Liver (tissue), 3 donors: Measurements from ENCODE around the gene CXXC5.

ENCODE experiments used
- ATF3 ChIP-seq: IDR thresholded peaks from 2 replicates; pipeline ENCODE4 v1.6.1; 2016; ENCODE audit warnings: antibody characterized with exemption
- CTCF ChIP-seq: fragments of 150-350 bp; IDR thresholded peaks from 2 replicates; pipeline ENCODE4 v1.5.1; 2017; ENCODE audit warnings: improper control_type of control experiment, low read depth, low read length; ENCODE audit not compliant: missing input control
- GABPA ChIP-seq, 2 donors: IDR thresholded peaks in 1 of 2; conservative IDR thresholded peaks in 1 of 2; 2 replicates each; pipeline ENCODE4 v1.6.1; 2016; ENCODE audit warnings: antibody characterized with exemption in 2 of 2, mild to moderate bottlenecking in 1 of 2, moderate library complexity in 1 of 2
- NR2F2 ChIP-seq: IDR thresholded peaks from 2 replicates; pipeline ENCODE4 v1.6.1; 2016; ENCODE audit warnings: antibody characterized with exemption
- RAD21 ChIP-seq, 2 donors: IDR thresholded peaks; 2 replicates each; pipeline ENCODE4 v1.6.1; 2016; ENCODE audit warnings: antibody characterized with exemption in 2 of 2, mild to moderate bottlenecking in 2 of 2
- REST ChIP-seq: IDR thresholded peaks from 2 replicates; pipeline ENCODE4 v1.6.1; 2016; ENCODE audit warnings: antibody characterized with exemption, mild to moderate bottlenecking
- SP1 ChIP-seq: IDR thresholded peaks from 2 replicates; pipeline ENCODE4 v1.6.1; 2018; ENCODE audit warnings: antibody characterized with exemption, mild to moderate bottlenecking
- TAF1 ChIP-seq: conservative IDR thresholded peaks from 2 replicates; pipeline ENCODE4 v1.6.1; 2016; ENCODE audit warnings: antibody characterized with exemption, mild to moderate bottlenecking
- ZBTB33 ChIP-seq: IDR thresholded peaks from 2 replicates; pipeline ENCODE4 v1.6.1; 2016; ENCODE audit warnings: antibody characterized with exemption
- donor health status: healthy.
- donor health status: healthy.

- TF ChIP-seq CTCF: no peak
- no peak for TF ChIP-seq ATF3
- TF ChIP-seq SP1: no peak
- no peak for TF ChIP-seq GABPA (IDR thresholded peaks at IDR 0.05 in 1 of 2, conservative IDR thresholded peaks at IDR 0.05 in 1 of 2)
- no peak for TF ChIP-seq NR2F2
- no peak for TF ChIP-seq ZBTB33
- TF ChIP-seq REST: no peak
- no peak for TF ChIP-seq RAD21 (IDR thresholded peaks at IDR 0.05)
- TF ChIP-seq TAF1: no peak
Measured at GRCh38 chr5:139660923-139661814, 13.0 kb downstream of the CXXC5 start.
